Measurements from ENCODE around the gene LCN6.

- TF ChIP-seq, protein P1, sequence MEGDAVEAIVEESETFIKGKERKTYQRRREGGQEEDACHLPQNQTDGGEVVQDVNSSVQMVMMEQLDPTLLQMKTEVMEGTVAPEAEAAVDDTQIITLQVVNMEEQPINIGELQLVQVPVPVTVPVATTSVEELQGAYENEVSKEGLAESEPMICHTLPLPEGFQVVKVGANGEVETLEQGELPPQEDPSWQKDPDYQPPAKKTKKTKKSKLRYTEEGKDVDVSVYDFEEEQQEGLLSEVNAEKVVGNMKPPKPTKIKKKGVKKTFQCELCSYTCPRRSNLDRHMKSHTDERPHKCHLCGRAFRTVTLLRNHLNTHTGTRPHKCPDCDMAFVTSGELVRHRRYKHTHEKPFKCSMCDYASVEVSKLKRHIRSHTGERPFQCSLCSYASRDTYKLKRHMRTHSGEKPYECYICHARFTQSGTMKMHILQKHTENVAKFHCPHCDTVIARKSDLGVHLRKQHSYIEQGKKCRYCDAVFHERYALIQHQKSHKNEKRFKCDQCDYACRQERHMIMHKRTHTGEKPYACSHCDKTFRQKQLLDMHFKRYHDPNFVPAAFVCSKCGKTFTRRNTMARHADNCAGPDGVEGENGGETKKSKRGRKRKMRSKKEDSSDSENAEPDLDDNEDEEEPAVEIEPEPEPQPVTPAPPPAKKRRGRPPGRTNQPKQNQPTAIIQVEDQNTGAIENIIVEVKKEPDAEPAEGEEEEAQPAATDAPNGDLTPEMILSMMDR (conservative IDR thresholded peaks at IDR 0.05; ENCODE audit: low read length) = no peak
- TF ChIP-seq EZH2phosphoT487 (IDR thresholded peaks at IDR 0.05; ENCODE audit: borderline replicate concordance) = no peak
Measured at GRCh38 chr9:136782452-136782851, 34.1 kb upstream of the LCN6 start.

All from Loucy (cell line).